Activated T-cell treated with anti-CD3 and anti-CD28 coated beads, Interleukin-2, amount 50 U/mL, for 24 hours (primary cell): ENCODE results near the gene SETD7.
"Not testable (repeated sequence)": the region's sequence is repeated elsewhere in the genome, so short reads cannot be mapped to it uniquely, and the experiment has no call there.

Source experiments
- DNase-seq: peaks from one replicate; pipeline ENCODE4 v3.0.0-alpha.2; 2020
- H3K27ac Mint-ChIP-seq: 2 replicates; pipeline ENCODE4 v1.8.0; 2020; ENCODE audit warnings: mild to moderate bottlenecking, mixed read lengths
- H3K27me3 Mint-ChIP-seq: 2 replicates; pipeline ENCODE4 v1.8.0; 2020; ENCODE audit warnings: mixed read lengths
- H3K36me3 Mint-ChIP-seq: 2 replicates; pipeline ENCODE4 v1.8.0; 2020; ENCODE audit warnings: low read depth, mixed read lengths
- H3K4me1 Mint-ChIP-seq: 2 replicates; pipeline ENCODE4 v1.8.0; 2020; ENCODE audit warnings: low read depth, mixed read lengths
- H3K4me3 Mint-ChIP-seq: 2 replicates; pipeline ENCODE4 v1.8.0; 2020; ENCODE audit warnings: mild to moderate bottlenecking, moderate library complexity, mixed read lengths
- H3K9me3 Mint-ChIP-seq: 2 replicates; pipeline ENCODE4 v1.8.0; 2020; ENCODE audit warnings: mixed read lengths

Gene SETD7

DNA sequence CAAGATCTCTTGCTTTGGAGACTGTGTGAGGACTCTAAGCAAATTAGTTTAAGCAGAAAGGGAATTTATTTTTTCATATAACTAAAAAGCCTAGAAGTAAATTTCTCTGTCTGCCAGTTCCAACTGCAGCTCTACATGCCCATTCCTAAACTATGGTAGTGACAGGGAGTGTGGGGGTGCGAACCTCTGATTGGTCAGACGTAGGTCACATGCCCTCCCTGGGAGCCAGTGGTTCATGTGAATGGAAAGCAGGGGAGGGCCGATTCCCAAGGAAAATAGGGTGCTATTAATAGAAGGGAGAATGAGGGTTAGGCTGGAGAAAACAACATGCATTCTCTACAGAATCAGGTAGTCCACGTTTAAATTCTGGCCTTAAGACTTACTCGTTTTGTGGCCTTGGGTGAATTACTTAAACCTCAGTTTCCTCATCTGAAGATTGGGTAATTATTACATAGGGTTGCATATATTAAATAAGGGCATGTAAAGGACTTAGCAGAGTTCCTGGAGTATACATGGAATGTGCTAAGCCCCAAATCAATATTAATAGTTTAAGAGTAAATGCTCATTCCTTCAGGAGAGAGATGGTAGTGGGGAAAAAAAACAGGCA, 94.9 kb downstream of the SETD7 start:
- no peak for DNase-seq
- Mint-ChIP-seq H3K36me3 (peaks cover 38% of the 10 kb centered on the region), H3K27me3 (no peaks in the 10 kb centered on the region), H3K27ac (no peak overlapping the region), H3K4me3 (no peak overlapping the region), H3K9me3 (no peaks in the 10 kb centered on the region), H3K4me1 (peaks cover 49% of the 10 kb centered on the region)

DNA sequence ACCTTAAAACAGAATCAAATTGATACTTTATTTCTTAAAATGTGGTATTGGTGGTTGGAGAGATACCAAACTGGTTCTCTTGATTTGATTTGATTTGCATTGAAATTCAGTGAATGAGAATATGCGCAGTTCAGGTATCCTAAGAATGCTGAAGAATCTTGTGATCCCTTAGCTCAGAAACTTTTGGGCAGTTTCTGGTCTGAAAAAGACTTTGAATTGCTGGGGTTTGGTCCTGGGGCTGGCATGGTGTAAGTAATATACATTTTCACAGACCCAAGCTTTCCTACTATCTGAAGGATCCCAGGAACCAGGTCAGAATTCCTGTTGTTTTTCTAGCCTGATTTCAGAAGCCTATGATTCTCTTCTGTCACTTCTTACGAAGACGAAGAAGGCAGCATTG, 95.5 kb downstream of the SETD7 start:
- Mint-ChIP-seq H3K36me3 (peaks cover 38% of the 10 kb centered on the region), H3K27ac (no peak overlapping the region), H3K9me3 (no peaks in the 10 kb centered on the region), H3K27me3 (no peaks in the 10 kb centered on the region), H3K4me3 (no peak overlapping the region), H3K4me1 (peaks cover 50% of the 10 kb centered on the region)
- no peak for DNase-seq

DNA sequence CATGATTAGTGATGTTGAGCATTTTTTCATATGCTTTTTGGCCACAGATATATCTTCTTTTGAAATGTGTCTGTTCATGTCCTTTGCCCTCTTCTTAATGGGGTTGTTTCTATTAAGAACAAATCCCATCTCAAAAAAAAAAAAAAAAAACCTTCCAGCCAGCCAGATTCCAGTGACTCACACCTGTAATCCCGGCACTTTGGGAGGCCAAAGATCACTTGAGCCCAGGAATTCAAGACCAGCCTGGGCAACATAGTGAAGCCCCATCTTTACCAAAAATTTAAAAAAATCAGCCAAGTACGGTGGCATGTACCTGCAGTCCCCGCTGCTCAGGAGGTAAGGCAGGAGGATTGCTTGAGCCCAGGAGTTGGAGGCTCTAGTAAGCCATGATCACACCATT, 97.0 kb downstream of the SETD7 start:
- no peak for DNase-seq
- no peak overlapping the region for H3K4me3 Mint-ChIP-seq
- H3K36me3 Mint-ChIP-seq, result peaks cover 40% of the 10 kb centered on the region
- H3K9me3 Mint-ChIP-seq, result no peaks in the 10 kb centered on the region
- no peaks in the 10 kb centered on the region for H3K27me3 Mint-ChIP-seq
- H3K27ac Mint-ChIP-seq, result no peak overlapping the region
- H3K4me1 Mint-ChIP-seq, result peaks cover 64% of the 10 kb centered on the region

DNA sequence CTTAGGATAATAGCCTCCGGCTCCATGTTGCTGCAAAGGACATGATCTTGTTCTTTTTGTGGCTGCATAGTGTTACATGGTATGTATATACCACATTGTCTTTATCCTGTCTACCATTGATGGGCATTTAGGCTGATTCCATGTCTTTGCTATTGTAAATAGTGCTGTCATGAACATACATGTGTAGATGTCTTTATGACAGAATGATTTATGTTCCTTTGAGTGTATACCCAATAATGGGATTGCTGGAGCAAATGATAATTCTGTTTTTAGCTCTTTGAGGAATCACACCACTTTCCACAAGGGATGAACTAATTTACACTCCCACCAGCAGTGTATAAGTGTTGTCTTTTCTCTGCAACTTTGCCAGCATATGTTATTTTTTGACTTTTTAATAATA, 97.5 kb downstream of the SETD7 start:
- Mint-ChIP-seq H3K9me3 (no peaks in the 10 kb centered on the region), H3K27ac (no peak overlapping the region), H3K4me1 (peaks cover 63% of the 10 kb centered on the region), H3K4me3 (no peak overlapping the region), H3K36me3 (peaks cover 37% of the 10 kb centered on the region), H3K27me3 (no peaks in the 10 kb centered on the region)
- no peak for DNase-seq

DNA sequence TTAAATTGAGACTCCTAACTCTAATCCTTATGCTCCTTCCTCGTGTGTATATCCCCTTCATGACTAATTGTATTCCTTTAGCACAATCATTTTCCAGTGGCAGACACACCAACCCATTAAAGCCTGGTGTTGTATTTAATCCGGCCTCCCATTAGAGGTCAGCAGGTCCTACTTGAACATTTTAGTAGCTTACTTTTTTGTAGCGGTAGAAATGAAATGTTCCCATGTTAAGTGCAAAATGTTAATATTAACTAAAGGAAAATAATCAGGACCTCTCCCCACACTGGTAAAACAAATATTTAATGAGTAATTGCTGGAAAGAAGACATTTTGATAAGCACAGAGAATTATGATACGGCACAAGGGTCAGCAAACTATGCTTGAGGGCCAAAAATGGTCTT, 98.7 kb downstream of the SETD7 start:
- H3K36me3 Mint-ChIP-seq, result peaks cover 36% of the 10 kb centered on the region
- DNase-seq, result no peak
- no peak overlapping the region for H3K4me3 Mint-ChIP-seq
- H3K27me3 Mint-ChIP-seq, result no peaks in the 10 kb centered on the region
- H3K27ac Mint-ChIP-seq, result no peak overlapping the region
- no peaks in the 10 kb centered on the region for H3K9me3 Mint-ChIP-seq
- H3K4me1 Mint-ChIP-seq, result peaks cover 68% of the 10 kb centered on the region

DNA sequence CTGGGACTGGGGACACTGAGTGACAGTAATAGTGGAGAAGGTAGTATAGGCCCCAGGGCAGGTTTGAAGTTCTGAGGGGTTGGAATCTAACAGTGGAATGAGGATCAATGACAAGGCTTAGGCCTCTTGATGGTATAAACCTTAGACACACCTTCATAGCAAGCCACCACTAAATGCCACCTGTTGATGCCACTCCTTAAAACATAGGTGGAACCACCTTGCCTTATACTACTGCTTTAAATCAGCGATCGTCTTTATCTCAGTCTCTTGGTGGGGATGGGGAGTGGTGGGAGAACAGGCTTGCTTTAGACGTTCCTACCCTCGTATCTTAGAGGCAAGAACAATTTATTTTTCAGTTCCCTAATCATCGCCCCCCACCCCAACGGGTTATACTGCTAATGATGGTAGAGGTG, 100.9 kb downstream of the SETD7 start:
- no peak for DNase-seq
- no peaks in the 10 kb centered on the region for H3K27me3 Mint-ChIP-seq
- H3K27ac Mint-ChIP-seq, result peak overlapping the region; percentile 91
- peaks cover 70% of the 10 kb centered on the region for H3K4me1 Mint-ChIP-seq
- H3K36me3 Mint-ChIP-seq, result peaks cover 30% of the 10 kb centered on the region
- no peaks in the 10 kb centered on the region for H3K9me3 Mint-ChIP-seq
- peak overlapping the region; percentile 87 for H3K4me3 Mint-ChIP-seq

DNA sequence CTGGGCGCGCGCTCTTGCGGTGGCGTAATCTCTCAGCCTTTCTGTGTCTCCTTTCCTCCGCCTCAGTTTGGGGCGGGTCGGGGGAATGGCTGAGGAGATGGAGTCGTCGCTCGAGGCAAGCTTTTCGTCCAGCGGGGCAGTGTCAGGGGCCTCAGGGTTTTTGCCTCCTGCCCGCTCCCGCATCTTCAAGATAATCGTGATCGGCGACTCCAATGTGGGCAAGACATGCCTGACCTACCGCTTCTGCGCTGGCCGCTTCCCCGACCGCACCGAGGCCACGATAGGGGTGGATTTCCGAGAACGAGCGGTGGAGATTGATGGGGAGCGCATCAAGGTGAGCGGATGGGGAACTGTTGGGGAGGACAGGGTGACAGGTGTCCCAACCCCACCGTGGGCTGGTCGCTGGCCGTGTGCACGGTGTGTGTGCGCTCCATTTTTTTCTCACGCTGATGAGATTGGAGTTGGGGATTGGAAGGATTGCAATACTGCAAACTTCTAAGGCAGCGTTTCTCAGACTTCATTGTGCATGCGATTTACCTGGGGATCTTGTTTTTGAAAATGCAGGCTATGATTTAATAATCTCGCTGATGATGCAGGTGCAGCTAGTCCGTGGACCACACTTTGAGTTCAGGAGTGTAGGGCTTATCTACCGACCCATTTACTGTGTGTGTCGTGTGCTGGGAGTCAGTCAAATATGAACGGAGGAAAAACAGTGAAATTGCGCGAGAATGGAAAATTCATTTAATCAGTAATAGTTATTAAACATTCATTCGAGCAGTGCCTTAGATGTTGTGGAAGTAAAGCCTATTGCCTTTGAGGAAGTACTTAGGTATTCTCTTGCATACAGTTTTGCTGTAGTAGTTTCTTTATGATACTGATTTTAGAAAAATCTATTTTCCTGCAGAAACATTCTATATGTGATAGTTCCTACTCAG, 101.6 kb downstream of the SETD7 start, which contains the start of gene RAB33B:
Gene RAB33B (plus strand): TSS at position 11 of the 935 bp plus-strand sequence. CDS start 75 bp downstream, at position 86.
- H3K9me3 Mint-ChIP-seq, result no peaks in the 10 kb centered on the region
- peak within 1 kb of the TSS; percentile 97 for H3K27ac Mint-ChIP-seq
- H3K36me3 Mint-ChIP-seq, result peaks cover 25% of the 10 kb centered on the region
- peak within 1 kb of the TSS; percentile 87 for H3K4me3 Mint-ChIP-seq
- H3K27me3 Mint-ChIP-seq, result no peaks in the 10 kb centered on the region
- H3K4me1 Mint-ChIP-seq, result peaks cover 64% of the 10 kb centered on the region
- no peak for DNase-seq

DNA sequence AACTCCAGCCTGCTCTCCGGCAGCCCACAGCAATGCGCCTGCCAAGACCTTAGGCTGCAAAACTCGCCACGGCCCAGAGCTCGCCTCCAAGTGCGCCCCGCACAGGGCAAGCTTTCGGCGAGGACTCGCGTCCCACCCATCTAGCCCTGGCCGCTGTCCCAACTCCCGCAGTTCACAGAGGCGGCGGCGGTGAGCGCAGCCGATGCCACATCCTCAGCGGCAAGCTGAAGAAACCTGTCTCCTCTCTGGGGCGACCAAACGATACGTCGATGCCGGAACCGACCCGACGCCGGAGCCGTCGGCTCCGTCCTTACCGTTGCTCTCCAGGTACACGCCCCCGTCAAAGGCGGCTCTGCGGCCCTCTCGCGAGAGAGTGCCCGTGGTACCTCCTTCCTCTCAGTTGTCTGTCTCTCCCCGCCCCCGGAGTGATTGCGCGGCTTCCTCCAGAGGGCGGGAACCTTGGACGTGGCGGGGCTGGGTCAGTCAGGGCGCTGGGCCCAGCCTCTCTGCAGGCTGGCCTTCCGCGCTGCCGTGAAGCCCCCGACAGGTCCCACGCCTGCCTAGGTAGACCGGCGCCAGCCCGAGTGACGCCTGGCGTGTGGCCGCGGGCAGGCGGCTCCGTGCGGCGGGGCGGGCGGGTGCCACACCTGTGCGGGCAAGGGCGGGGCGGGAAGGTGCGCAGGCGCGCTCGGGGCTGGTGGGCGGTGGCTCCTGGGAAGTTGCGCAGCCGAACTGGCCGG, 102.5 kb downstream of the SETD7 start:
- peaks cover 57% of the 10 kb centered on the region for H3K4me1 Mint-ChIP-seq

DNA sequence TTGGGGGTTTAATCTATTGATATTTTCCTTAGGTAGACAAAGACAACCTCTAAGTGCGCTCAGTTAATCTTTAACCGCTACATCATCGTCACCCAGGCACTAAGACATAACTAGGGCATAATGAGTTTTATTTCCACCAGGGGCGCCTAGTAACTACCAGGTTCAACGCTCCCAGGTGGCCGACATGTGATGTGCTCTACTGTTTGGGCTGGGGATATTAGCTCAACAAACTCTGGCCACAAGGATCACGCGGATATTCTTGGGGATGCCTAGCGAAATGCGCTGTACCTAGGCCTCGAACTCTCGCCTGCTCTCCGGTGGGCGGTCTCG, 103.0 kb downstream of the SETD7 start:
- peak overlapping the region; percentile 97 for H3K27ac Mint-ChIP-seq
- H3K27me3 Mint-ChIP-seq, result no peaks in the 10 kb centered on the region
- H3K9me3 Mint-ChIP-seq, result no peaks in the 10 kb centered on the region
- DNase-seq, result no peak
- peaks cover 51% of the 10 kb centered on the region for H3K4me1 Mint-ChIP-seq
- peaks cover 18% of the 10 kb centered on the region for H3K36me3 Mint-ChIP-seq
- H3K4me3 Mint-ChIP-seq, result peak overlapping the region; percentile 87

More for the DNA sequence above, 102.5 kb downstream of the SETD7 start:
- Mint-ChIP-seq H3K27me3 (no peaks in the 10 kb centered on the region), H3K9me3 (no peaks in the 10 kb centered on the region), H3K4me3 (peak overlapping the region; percentile 87), H3K36me3 (peaks cover 18% of the 10 kb centered on the region), H3K27ac (peak overlapping the region; percentile 97)
- peak; percentile 98 for DNase-seq

DNA sequence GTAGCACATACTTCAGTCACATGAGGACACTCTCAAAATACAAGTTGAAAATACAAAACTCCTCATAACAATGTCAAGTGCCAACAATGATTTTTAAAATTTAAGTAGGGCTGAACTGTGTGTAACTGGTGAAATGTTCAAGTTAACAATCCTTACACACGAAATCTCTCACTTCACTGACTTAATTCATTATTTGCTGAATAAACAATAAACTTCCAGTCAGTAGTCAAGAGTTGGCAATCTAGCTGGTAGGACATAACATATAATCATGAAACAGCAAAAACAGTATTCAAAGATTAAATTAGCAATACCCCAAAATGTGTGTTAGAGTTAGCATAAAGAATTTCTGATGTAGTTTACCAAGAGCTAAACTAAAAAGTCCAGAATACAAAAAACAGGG, 104.0 kb downstream of the SETD7 start:
- H3K36me3 Mint-ChIP-seq, result peaks cover 20% of the 10 kb centered on the region
- no peaks in the 10 kb centered on the region for H3K9me3 Mint-ChIP-seq
- no peaks in the 10 kb centered on the region for H3K27me3 Mint-ChIP-seq
- no peak for DNase-seq
- H3K4me3 Mint-ChIP-seq, result peak overlapping the region; percentile 87
- H3K27ac Mint-ChIP-seq, result peak overlapping the region; percentile 97
- peaks cover 43% of the 10 kb centered on the region for H3K4me1 Mint-ChIP-seq

DNA sequence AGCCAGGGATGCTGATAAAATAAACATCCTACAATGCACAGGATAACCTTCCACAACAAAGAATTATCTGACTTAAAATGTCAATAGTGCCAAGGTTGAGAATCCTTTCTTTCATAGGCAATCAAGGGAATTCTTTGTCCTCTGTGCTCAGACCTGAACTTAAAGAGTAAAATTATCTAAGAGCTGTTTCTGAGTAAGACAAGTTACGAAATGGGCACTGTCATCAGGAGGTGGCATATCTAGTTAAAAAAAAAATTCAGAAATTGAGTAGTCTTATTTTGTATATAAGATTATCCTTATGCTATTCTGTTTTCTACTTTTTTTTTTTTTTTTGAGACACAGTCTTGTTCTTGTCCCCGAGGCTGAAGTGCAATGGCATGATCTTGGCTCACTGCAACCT, 105.4 kb downstream of the SETD7 start:
- no peak for DNase-seq
- no peaks in the 10 kb centered on the region for H3K27me3 Mint-ChIP-seq
- no peak overlapping the region for H3K4me3 Mint-ChIP-seq
- no peaks in the 10 kb centered on the region for H3K9me3 Mint-ChIP-seq
- peaks cover 29% of the 10 kb centered on the region for H3K4me1 Mint-ChIP-seq
- no peak overlapping the region for H3K27ac Mint-ChIP-seq
- H3K36me3 Mint-ChIP-seq, result peaks cover 21% of the 10 kb centered on the region

DNA sequence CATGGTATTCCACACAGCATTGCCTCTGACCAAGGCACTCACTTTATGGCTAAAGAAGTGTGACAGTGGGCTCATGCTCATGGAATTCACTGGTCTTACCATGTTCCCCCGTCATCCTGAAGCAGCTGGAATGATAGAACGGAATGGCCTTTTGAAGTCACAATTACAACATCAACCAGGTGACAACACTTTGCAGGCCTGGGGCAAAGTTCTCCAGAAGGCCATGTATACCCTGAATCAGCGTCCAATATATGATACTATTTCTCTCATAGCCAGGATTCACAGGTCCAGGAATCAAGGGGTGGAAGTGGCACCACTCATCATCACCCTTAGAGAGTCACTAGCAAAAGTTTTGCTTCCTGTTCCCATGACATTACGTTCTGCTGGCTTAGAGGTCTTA, 108.9 kb downstream of the SETD7 start:
- not testable (repeated sequence) for H3K27ac Mint-ChIP-seq, H3K4me1 Mint-ChIP-seq, H3K9me3 Mint-ChIP-seq, DNase-seq, H3K27me3 Mint-ChIP-seq, H3K4me3 Mint-ChIP-seq
- H3K36me3 Mint-ChIP-seq, result peaks cover 15% of the 10 kb centered on the region
